GM21447 (cell line): ENCODE results near the gene ZC3H8.

Experiments used
- ATAC-seq: cut with Tn5 transposase; IDR thresholded peaks from one replicate; pipeline ENCODE4 v1.9.1; 2021; ENCODE audit not compliant: unreplicated experiment

The ZC3H8 gene

DNA sequence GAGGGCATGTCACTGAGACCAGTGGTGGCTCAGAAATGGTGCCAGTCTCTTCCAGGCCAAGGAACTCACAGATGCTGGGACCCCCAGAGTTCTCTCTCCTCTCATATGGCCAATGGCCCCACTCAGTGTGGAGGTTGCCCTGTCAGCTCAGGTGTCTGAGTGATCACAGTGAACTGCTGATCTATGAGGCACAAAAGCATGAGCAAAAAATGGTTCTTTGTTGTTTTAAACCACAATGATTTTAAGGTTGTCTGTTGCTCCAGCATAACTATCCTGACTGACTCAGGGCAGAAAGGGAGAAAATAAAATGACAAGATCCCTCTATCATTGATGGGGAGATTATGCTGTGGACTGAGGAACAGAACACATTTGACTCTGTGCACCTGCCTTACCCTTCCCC lies 58.9 kb downstream of the ZC3H8 start:
- ATAC-seq, result no peak

DNA sequence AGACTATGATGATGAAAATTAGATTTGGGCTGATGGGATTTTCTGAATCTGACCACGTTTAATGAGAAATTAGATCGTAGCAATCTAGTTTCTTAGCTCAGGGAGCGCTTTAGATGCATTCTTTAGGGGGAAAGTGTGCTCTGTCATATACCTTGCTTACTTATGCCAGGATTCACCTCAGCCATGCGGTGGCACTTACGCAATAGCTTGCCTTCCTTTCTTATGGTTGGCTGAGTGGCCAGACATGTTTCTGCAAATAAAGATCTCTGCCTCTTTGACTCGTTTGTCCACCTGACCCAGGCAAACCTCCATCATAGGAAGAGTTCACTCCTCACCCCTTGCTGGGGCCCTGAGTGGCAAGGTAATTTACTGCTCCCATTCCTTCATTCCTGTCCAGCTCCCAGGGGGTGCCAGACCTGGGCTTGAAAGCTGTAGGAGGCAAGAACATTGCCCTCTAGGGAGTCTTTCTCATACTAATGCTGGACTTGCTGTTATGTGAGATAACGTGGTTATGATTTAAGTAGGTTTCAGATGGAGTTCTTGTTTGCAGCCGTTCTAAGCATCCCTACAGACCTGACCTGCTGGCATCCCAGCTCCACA lies 59.6 kb downstream of the ZC3H8 start:
- no peak for ATAC-seq

DNA sequence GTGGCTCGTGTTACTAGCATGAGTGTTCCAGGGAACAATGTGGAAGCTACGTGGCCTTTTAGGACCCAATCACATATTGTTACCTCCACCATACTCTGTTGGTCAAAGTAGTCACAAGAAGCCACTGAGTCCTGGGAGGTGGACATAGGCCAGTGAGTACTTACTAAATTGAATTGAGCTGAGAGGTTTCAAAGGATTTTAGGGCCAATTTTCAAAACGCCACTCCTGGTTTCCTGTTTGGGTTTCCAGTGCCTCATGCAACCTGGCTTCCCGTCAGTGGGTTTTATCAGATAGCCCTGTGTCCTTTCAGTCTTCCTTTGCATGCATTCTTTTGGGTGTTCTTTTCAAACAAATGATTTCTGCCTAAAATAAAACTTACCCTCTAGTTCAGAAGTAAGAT lies 60.4 kb downstream of the ZC3H8 start:
- no peak for ATAC-seq

- no peak for ATAC-seq
These were observed 60.8 kb downstream of the ZC3H8 start for GRCh38 chr2:112194028-112194427.

DNA sequence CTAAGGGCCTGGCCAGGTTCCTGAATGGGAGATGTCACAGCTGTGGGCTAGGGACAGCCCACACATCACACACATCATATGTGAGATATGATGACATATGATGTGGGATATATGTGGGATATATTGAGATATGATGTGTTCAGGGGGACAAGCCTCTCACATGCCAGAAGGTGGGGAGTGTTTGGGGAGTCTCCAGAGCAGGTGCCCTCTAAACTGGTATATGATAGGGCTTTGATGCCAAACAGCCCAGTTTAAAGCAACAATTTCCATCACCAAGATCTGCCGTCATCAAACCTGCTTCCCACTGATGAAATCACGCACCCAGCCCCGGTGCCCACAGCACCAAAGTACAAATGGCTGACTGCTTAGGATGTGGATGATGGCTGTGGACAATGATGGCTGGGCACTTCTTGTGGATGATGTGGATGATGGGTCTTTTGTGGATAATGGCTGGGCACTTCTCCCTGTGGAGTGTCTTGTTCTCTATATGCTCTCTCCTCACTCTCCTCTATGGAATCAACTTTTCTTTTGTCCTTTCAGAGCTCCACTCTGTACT lies 65.8 kb downstream of the ZC3H8 start:
- no peak for ATAC-seq

DNA sequence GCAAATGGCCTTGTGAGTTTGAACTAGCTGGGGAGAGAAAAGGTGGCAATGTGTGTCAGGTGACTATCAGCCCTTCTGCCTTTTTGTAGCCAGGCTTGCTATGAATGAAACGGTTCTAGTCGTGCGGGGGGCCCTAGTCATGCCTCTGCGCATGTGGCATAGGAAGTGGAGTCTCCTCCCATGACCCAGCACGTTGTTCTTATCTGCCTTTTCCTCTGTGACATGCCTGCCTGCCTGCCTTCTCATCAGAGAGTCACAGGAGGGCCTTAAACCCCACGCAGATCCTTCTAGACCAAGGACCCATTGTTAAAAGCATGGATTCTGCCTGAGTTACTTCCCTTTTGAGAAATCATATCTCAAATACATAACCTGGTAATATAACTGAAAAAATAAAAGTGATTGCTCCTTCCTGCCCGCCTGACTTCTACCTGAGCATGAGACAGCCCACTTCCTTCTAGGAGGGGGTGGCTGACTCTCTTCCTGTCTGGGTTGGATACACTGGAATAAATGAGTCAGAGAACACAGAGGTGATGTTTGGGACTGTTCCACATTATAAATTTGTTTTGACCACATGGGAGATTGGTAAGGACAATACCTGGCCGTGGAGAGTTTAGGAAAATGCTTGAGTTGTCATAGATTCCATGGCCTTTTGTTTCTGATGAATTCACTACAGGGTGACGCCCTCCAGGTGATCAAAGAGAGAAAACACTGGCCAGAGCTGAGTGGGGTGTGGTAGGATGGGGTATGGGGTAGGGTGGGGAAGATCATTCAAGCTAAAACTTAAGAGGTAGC lies 66.8 kb downstream of the ZC3H8 start:
- ATAC-seq, result no peak

- ATAC-seq, result no peak
These were observed 67.7 kb downstream of the ZC3H8 start for GRCh38 chr2:112187046-112187715.

GRCh38 chr2:112185131-112185530 lies 69.7 kb downstream of the ZC3H8 start:
- no peak for ATAC-seq

DNA sequence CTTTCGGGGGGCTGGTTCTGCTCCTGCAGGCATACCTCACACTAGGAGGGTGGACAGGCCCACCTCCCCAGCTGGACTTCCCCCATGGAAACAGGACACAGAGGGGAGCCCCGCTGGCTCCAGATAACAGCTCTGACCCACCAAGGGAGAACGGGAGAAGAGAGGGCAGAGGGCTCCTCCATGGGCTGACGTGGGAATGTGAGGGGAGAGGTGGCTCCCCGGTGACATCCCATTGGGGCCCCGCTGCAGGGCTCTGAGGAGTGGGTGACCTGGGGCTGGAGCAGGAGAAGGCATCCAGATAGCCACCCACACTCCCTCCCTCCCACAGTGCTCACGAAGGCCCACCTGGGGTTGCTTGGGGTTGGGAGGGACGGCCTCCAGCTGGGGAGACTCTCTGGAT lies 70.7 kb downstream of the ZC3H8 start:
- no peak for ATAC-seq

GRCh38 chr2:112183327-112184025 lies 71.4 kb downstream of the ZC3H8 start:
- no peak for ATAC-seq

DNA sequence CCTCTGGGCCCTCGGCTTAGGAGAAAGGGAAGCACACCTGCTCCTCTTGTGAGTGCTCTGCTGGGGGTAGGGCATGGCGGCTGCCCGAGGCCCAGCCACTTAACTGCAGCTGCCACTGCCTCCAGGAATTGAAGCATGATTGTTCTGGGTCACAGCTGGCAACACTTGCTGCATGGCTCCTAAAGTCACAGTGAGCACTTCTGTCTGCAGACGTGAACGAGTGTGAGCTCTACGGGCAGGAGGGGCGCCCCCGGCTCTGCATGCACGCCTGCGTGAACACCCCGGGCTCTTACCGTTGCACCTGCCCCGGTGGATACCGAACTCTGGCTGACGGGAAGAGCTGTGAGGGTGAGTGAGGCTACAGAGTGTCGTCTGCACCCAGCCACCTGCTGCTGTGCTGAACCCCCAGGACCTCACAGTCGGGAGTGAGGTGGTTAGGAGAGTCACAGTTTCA lies 72.2 kb downstream of the ZC3H8 start:
- ATAC-seq, result no peak

GRCh38 chr2:112181571-112182290 lies 73.1 kb downstream of the ZC3H8 start:
- ATAC-seq, result no peak

DNA sequence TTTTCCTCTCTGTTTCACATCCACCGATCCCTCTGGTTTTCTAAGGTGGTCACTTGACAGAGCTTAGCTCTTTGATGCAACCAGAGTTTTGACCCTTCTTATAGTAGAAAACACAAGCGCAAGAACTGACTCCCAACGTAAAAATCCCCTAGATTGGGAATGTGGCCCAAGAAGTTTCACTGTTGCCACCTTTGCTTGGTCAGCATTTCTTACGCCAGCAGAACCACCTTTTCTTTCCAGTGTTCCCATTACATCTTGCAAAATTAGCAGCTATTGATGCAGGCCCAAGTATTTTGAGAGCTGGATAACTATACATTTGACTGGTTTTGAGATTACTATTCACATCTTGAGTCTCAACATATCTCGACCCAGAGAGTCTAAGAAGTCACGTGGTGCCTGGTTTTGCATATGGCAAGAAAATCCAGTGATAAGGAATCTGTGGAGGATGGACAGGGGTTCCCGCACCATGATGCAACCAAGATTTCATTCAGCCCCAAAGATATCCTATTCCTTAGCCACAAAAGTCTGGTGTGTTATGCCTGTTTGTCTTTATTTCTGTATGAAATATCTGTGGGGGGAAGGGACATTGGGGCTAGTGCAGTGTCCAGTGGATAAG lies 78.8 kb downstream of the ZC3H8 start:
- ATAC-seq, result no peak

DNA sequence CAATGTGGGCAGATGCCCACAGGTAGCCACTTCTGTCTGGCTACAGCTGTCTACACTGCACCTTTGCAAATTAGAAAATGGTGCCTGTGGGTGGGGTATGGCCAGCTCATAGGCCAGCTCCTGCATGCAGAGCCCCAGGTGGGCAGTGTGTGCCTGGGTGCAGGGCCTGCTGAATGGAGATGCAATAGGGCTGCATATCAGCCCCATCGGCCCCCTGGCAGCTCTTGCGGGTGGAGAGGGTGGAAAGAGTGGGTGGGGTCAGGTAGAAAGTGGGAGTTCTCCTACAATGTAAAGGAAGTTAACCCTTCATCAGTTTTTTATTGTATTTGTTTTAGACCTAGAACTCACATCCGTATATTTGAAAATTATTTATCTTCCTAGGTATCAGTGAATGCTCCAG lies 79.5 kb downstream of the ZC3H8 start:
- ATAC-seq, result no peak

DNA sequence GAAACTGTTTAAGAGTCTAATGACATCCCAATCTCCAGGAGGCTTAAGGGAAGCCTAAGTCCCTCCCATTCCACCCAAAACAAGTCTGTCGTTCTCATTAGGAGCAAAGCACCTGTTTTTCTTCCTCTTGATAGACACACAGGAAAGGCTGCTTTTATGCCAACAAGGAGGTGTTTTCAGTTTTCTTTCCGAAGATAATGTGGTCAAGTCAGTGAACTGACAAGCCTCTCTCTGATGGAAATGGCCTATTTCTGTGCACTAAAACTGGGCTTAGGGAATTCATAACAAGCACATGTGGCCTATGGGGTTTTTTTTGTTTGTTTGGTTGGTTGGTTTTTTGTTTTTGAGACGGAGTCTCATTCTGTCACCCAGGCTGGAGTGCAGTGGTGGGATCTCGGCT lies 80.5 kb downstream of the ZC3H8 start:
- ATAC-seq, result no peak

DNA sequence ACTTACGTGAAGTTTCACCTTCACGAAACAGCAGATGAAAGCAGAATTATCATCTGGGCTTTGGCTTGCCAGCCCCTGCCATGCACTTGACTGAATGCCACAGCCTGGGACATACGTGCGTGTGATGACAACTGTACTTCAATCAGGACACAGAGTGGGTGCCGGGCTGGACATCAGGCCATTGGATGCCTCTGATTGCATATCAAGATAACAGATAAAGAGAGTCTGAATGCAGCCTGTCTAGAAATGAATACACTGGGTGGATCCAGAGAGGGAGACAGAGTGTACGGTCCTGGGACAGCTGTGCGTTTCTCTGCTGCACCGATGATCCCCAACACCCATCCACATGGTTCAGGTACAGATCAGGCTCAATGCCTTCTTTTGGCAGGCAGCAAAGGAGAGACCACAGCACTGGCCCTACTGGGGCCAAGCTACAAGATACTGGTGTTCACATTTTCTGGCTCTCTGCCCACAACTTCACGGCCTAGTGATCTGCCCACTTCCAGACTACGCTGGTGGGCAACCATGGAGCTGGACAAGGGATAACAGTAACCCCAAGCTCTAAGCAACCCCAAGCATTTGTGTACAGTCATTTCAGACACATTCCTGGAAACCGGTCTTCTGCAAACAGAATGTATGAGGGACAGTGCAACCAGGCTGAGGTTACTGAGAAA lies 81.1 kb downstream of the ZC3H8 start:
- ATAC-seq, result no peak

- ATAC-seq, result no peak
These were observed 84.3 kb downstream of the ZC3H8 start for GRCh38 chr2:112170495-112170894.

- no peak for ATAC-seq
These were observed 86.3 kb downstream of the ZC3H8 start for GRCh38 chr2:112168422-112169124.
